Panc1 (cell line): ENCODE measurements around the gene EFNA5. TPM values are rescaled to one million over a fixed set of nuclear protein-coding genes. Genes with fewer than 3 reads are reported as not detected.

Experiments
- ATAC-seq: fragments of 200-7000 bp; cut with Tn5 transposase; 2 replicates; pipeline ENCODE4 v1.9.1; 2020; ENCODE audit warnings: mild to moderate bottlenecking, moderate library complexity
- BruUV-seq: library from RNA; stranded (reverse); fragments of 400-500 nt; replicated peaks from 2 replicates; lab custom pipeline; 2021; lab: Mats Ljungman, UMichigan
- CTCF ChIA-PET: fragments of 300-600 bp; sonication (Branson Sonifier 250); formaldehyde crosslinking; loops from one replicate; lab custom pipeline; 2022; ENCODE audit warnings: antibody characterized with exemption; lab: Charles Lee
- POLR2A ChIA-PET: fragments of 300-600 bp; sonication (Branson Sonifier 250); formaldehyde crosslinking; loops from one replicate; lab custom pipeline; 2022; ENCODE audit warnings: antibody characterized with exemption; lab: Charles Lee
- DNase-seq: peaks from one replicate; pipeline ENCODE4 v3.0.0-alpha.2; 2010; ENCODE audit warnings: low read depth, low spot score
- H3K27ac ChIP-seq: 2 replicates; pipeline ENCODE4 v1.5.1; 2011; ENCODE audit warnings: mild to moderate bottlenecking, low read length, inconsistent platforms
- H3K27me3 ChIP-seq: fragments of 200-500 bp; sonication (Bioruptor generic); 2 replicates; pipeline ENCODE4 v1.6.0; 2014; ENCODE audit warnings: low read length, inconsistent platforms; ENCODE audit not compliant: control insufficient read depth, insufficient read depth
- H3K36me3 ChIP-seq: fragments of 200-500 bp; sonication (Bioruptor generic); 2 replicates; pipeline ENCODE4 v1.5.1; 2014; ENCODE audit warnings: inconsistent platforms, mild to moderate bottlenecking, low read length, moderate library complexity; ENCODE audit not compliant: control insufficient read depth, insufficient read depth
- H3K4me1 ChIP-seq: 2 replicates; pipeline ENCODE4 v1.5.1; 2011; ENCODE audit warnings: inconsistent platforms, mild to moderate bottlenecking, low read length, moderate library complexity; ENCODE audit not compliant: control insufficient read depth, insufficient read depth
- H3K4me3 ChIP-seq, 2 experiments: 2 replicates each; pipeline ENCODE4 v1.5.1; 2011 to 2012; ENCODE audit warnings: low read depth in 2 of 2, low read length in 2 of 2, mild to moderate bottlenecking in 2 of 2, inconsistent platforms in 1 of 2, moderate library complexity in 1 of 2
- H3K9me3 ChIP-seq: fragments of 200-500 bp; sonication (Bioruptor generic); 2 replicates; pipeline ENCODE4 v1.5.1; 2014; ENCODE audit warnings: low read depth, mild to moderate bottlenecking, inconsistent platforms, low read length, moderate library complexity; ENCODE audit not compliant: control insufficient read depth, insufficient read depth
- POLR2AphosphoS5 ChIP-seq: IDR thresholded peaks from 2 replicates; pipeline ENCODE4 v1.6.1; 2012; ENCODE audit warnings: mild to moderate bottlenecking, low read depth, low read length, moderate library complexity
- SIN3A ChIP-seq: IDR thresholded peaks from 2 replicates; pipeline ENCODE4 v1.6.1; 2012; ENCODE audit warnings: low read depth, mild to moderate bottlenecking, low read length, moderate library complexity, borderline replicate concordance; ENCODE audit not compliant: insufficient read depth
- TCF7L2 ChIP-seq: IDR thresholded peaks from 2 replicates; pipeline ENCODE4 v1.6.1; 2011; ENCODE audit warnings: mild to moderate bottlenecking, low read depth, low read length, inconsistent platforms
- in situ Hi-C: cut with HindIII; loops from 2 replicates; pipeline ENCODE4 v1.10.0; 2016; ENCODE audit warnings: low sequenced_read_pairs, low pct_unique_long_range_greater_than_20kb
- intact Hi-C: fragments of 100-400 bp; cut with micrococcal nuclease; formaldehyde crosslinking; loops from one replicate; pipeline ENCODE4 v1.10.0; 2022; ENCODE audit not compliant: unreplicated experiment
- total RNA-seq: library from RNA; stranded (reverse); gene quantifications from one replicate; pipeline ENCODE4 v1.2.1, GENCODE V29; 2021; ENCODE audit not compliant: unreplicated experiment
- TF ChIP-seq, protein P1 (sequence below), 2 experiments: IDR thresholded peaks; 2 replicates each; pipeline ENCODE4 v1.6.1; 2011 to 2012; ENCODE audit warnings: low read depth in 2 of 2, control low read depth in 1 of 2, low read length in 1 of 2, mild to moderate bottlenecking in 1 of 2, moderate library complexity in 1 of 2; ENCODE audit not compliant: insufficient read depth in 1 of 2
- TF ChIP-seq, protein P2 (sequence below): fragments of 450-650 bp; IDR thresholded peaks from 2 replicates; pipeline ENCODE4 v1.5.1; 2017; ENCODE audit warnings: mild to moderate bottlenecking

Gene EFNA5
- total RNA-seq, 1 experiment from 2014 or later: 30.5 TPM

DNA sequence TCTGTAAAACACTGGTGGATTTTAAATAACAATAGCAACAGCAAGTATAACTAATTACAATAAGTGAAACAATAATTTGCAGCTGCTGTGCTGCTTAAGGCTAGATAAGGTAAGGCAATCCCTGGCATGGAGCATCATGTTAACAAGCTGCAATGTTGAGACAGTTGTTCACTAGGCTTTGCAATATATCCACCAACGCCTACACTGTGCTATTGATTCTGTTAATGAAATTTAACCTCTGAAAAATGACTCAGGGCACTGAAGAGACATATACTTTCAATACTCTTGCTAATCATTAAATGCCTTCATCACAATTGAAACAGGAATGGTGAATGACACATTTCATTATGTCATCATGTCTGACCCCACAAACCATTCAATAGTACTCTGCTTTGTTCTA, 255.0 kb downstream of the EFNA5 start:
- H3K9me3 ChIP-seq: no peaks in the 10 kb centered on the region; the same call in 1 of the 2 replicates
- POLR2A ChIA-PET: no interaction called here
- intact Hi-C loops: loop anchor here (10.0 kb wide), 1 partner anchor 151 kb away; no protein-coding TSS in a partner anchor
- H3K27ac ChIP-seq: no peak overlapping the region
- ATAC-seq (no peak), DNase-seq (no peak)
- no peak overlapping the region for H3K4me3 ChIP-seq
- H3K4me1 ChIP-seq: no peaks in the 10 kb centered on the region
- BruUV-seq: no TSS peak
- H3K27me3 ChIP-seq: no peaks in the 10 kb centered on the region
- in situ Hi-C loops: no loop called here
- CTCF ChIA-PET: no interaction called here
- H3K36me3 ChIP-seq: peaks cover 2% of the 10 kb centered on the region; the same call in 1 of the 2 replicates
- TF ChIP-seq SIN3A: no peak
- TF ChIP-seq, protein P1, sequence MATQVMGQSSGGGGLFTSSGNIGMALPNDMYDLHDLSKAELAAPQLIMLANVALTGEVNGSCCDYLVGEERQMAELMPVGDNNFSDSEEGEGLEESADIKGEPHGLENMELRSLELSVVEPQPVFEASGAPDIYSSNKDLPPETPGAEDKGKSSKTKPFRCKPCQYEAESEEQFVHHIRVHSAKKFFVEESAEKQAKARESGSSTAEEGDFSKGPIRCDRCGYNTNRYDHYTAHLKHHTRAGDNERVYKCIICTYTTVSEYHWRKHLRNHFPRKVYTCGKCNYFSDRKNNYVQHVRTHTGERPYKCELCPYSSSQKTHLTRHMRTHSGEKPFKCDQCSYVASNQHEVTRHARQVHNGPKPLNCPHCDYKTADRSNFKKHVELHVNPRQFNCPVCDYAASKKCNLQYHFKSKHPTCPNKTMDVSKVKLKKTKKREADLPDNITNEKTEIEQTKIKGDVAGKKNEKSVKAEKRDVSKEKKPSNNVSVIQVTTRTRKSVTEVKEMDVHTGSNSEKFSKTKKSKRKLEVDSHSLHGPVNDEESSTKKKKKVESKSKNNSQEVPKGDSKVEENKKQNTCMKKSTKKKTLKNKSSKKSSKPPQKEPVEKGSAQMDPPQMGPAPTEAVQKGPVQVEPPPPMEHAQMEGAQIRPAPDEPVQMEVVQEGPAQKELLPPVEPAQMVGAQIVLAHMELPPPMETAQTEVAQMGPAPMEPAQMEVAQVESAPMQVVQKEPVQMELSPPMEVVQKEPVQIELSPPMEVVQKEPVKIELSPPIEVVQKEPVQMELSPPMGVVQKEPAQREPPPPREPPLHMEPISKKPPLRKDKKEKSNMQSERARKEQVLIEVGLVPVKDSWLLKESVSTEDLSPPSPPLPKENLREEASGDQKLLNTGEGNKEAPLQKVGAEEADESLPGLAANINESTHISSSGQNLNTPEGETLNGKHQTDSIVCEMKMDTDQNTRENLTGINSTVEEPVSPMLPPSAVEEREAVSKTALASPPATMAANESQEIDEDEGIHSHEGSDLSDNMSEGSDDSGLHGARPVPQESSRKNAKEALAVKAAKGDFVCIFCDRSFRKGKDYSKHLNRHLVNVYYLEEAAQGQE (IDR thresholded peaks at IDR 0.05; ENCODE audit: insufficient read depth in 1 of 2, low read depth in 2 of 2, low read length in 1 of 2): no peak
- no peak for TF ChIP-seq TCF7L2
- TF ChIP-seq POLR2AphosphoS5: no peak
- TF ChIP-seq, protein P2, sequence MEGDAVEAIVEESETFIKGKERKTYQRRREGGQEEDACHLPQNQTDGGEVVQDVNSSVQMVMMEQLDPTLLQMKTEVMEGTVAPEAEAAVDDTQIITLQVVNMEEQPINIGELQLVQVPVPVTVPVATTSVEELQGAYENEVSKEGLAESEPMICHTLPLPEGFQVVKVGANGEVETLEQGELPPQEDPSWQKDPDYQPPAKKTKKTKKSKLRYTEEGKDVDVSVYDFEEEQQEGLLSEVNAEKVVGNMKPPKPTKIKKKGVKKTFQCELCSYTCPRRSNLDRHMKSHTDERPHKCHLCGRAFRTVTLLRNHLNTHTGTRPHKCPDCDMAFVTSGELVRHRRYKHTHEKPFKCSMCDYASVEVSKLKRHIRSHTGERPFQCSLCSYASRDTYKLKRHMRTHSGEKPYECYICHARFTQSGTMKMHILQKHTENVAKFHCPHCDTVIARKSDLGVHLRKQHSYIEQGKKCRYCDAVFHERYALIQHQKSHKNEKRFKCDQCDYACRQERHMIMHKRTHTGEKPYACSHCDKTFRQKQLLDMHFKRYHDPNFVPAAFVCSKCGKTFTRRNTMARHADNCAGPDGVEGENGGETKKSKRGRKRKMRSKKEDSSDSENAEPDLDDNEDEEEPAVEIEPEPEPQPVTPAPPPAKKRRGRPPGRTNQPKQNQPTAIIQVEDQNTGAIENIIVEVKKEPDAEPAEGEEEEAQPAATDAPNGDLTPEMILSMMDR: no peak

DNA sequence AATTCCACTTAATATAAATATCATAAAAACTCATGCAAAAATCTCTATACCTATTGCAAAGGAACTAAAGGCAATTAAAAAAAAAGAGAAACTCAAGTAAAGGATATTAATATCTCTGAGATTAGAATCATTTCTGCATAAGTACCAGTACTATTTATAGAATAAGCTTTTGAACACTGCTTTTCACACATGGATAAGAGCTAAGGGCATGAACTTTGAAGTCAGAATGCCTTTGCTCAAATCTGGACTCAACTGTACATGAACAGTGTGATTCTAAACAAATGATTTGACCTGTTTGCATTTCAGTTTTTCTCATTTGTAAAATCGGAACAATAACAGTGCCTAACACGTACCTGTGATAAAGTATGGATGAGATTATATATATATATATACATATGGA, 255.9 kb downstream of the EFNA5 start:
- Histone ChIP-seq H3K9me3 (no peaks in the 10 kb centered on the region; the same call in 1 of the 2 replicates), H3K27me3 (no peaks in the 10 kb centered on the region), H3K4me3 (no peak overlapping the region), H3K36me3 (peaks cover 2% of the 10 kb centered on the region; the same call in 1 of the 2 replicates), H3K27ac (no peak overlapping the region), H3K4me1 (no peaks in the 10 kb centered on the region)
- ChIA-PET CTCF (no interaction called here), POLR2A (interaction anchor here (0.6 kb wide), 1 partner anchor 9 kb away, joined by 4 read pairs; no protein-coding TSS in a partner anchor)
- intact Hi-C loops (loop anchor here (10.0 kb wide), 1 partner anchor 150 kb away; no protein-coding TSS in a partner anchor), in situ Hi-C loops (no loop called here)
- no peak for ATAC-seq
- no peak for TF ChIP-seq POLR2AphosphoS5
- TF ChIP-seq, protein P1 (IDR thresholded peaks at IDR 0.05; ENCODE audit: insufficient read depth in 1 of 2, low read depth in 2 of 2, low read length in 1 of 2): no peak
- no peak for TF ChIP-seq TCF7L2
- no peak for TF ChIP-seq SIN3A
- TF ChIP-seq, protein P2: no peak
- no TSS peak for BruUV-seq
- no peak for DNase-seq
